GM19025 (cell line): ENCODE data around the gene CEP295NL.
"Not testable (repeated sequence)": the region's sequence is repeated elsewhere in the genome, so short reads cannot be mapped to it uniquely, and the experiment has no call there.

Experiments
- ATAC-seq: cut with Tn5 transposase; IDR thresholded peaks from one replicate; pipeline ENCODE4 v1.9.1; 2021; ENCODE audit warnings: mild to moderate bottlenecking, low read depth, moderate library complexity; ENCODE audit not compliant: unreplicated experiment

CEP295NL gene

GRCh38 chr17:78910497-78911284 lies 7.7 kb upstream of the CEP295NL start:
- ATAC-seq = no peak

- ATAC-seq = no peak
Measured at GRCh38 chr17:78908426-78908825, 5.4 kb upstream of the CEP295NL start.

- ATAC-seq = no peak
Measured at GRCh38 chr17:78905541-78905940, 2.5 kb upstream of the CEP295NL start.

- ATAC-seq = no peak
Measured at GRCh38 chr17:78905116-78905515, 2.1 kb upstream of the CEP295NL start.

- ATAC-seq = no peak
Measured at GRCh38 chr17:78904371-78904770, 1.4 kb upstream of the CEP295NL start.

- not testable (repeated sequence) for ATAC-seq
Measured at GRCh38 chr17:78902231-78902630, 770 bp downstream of the CEP295NL start.

GRCh38 chr17:78901806-78902205 lies 1.2 kb downstream of the CEP295NL start:
- ATAC-seq = no peak

- ATAC-seq = no peak
Measured at GRCh38 chr17:78900816-78901215, 2.2 kb downstream of the CEP295NL start.

GRCh38 chr17:78899361-78900260 lies 3.4 kb downstream of the CEP295NL start:
- no peak for ATAC-seq

- no peak for ATAC-seq
Measured at GRCh38 chr17:78898947-78899346, 4.1 kb downstream of the CEP295NL start.

- no peak for ATAC-seq
Measured at GRCh38 chr17:78898075-78898836, 4.7 kb downstream of the CEP295NL start.

GRCh38 chr17:78897664-78898047 lies 5.3 kb downstream of the CEP295NL start:
- no peak for ATAC-seq

GRCh38 chr17:78896834-78897663 lies 6.0 kb downstream of the CEP295NL start:
- no peak for ATAC-seq

- no peak for ATAC-seq
Measured at GRCh38 chr17:78896091-78896833, 6.7 kb downstream of the CEP295NL start.

- ATAC-seq = no peak
Measured at GRCh38 chr17:78895322-78895721, 7.7 kb downstream of the CEP295NL start.

GRCh38 chr17:78893684-78894083 lies 9.3 kb downstream of the CEP295NL start:
- no peak for ATAC-seq

- ATAC-seq = no peak
Measured at GRCh38 chr17:78892936-78893379, 10.0 kb downstream of the CEP295NL start.

GRCh38 chr17:78892520-78892919 lies 10.5 kb downstream of the CEP295NL start:
- no peak for ATAC-seq

- no peak for ATAC-seq
Measured at GRCh38 chr17:78892062-78892456, 10.9 kb downstream of the CEP295NL start.
